CD4-positive, alpha-beta T cell treated with Interleukin-2 at 100 ng/mL for 4 hours (primary cell): Measurements from ENCODE around the gene SNX30.

Source experiments
- DNase-seq: peaks from one replicate; pipeline ENCODE4 v3.0.0-alpha.2; 2020; ENCODE audit warnings: low spot score

SNX30 gene

GRCh38 chr9:112858005-112858404, 107.4 kb downstream of the SNX30 start:
- no peak for DNase-seq

GRCh38 chr9:112858625-112859147, 108.1 kb downstream of the SNX30 start:
- no peak for DNase-seq

- DNase-seq, result no peak
Measured at GRCh38 chr9:112860451-112860850, 109.9 kb downstream of the SNX30 start.

DNA sequence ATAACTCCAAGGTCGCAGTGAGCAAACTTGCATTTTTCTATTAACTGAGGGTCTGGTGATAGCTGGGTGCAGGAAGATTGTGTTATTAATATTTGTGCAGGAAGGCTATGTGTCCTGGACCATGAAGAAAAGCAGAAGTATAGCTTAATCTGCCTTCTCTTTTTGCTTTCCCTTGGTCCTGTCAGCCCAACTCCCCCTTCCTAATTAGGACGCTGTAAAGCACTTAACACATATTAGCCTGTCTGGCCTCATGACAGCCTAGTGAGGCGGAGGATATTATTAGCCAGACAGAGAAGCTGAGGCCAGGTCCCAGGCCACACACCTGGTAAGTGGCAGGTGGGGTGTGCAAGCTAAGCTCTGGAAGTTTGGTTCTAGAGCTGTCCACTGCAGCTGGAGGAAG, 110.6 kb downstream of the SNX30 start:
- no peak for DNase-seq

DNA sequence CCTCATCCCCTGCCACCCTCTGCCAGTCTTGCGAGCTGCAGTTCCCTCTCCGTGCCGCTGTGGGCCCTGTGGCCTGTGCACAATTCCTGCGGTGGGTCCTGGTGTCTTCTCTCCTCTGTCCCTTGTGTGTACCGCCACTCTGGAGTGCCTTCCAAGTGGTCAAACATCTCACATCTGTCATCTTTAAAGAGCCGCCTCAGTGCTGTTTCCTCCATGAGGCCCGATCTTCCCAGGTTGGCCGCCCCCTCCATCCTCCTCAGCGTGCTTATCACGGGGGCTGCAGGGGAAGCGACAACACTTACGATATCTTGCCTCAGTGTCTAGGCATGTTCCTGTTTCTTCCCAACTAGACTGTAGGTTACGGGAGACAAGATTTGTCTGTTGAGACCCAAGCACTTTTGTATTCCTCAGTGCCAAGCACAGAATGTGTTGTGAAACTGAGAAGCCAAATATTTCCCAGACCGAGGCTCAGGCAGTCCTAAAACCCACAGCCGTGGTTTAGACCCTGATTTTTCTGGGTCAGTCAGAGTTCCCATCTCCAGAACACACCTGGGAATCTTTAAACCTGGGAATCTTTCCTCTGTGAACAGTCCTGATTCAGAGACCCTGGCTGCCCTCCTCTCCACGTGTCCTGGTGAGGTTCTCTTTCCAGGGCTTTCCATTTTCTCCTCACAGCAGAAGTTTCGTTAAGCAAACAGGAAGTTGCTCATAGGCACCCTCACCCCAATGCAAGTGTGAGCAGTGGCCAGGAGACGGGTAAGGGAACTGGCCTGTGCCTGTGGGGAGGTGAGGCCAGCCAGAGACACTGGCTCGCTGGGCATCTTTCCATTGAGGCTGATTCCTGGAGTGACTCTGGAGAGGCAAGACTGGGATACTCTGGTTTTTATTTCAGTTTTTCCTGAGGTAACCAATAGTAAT, 111.3 kb downstream of the SNX30 start:
- no peak for DNase-seq

DNA sequence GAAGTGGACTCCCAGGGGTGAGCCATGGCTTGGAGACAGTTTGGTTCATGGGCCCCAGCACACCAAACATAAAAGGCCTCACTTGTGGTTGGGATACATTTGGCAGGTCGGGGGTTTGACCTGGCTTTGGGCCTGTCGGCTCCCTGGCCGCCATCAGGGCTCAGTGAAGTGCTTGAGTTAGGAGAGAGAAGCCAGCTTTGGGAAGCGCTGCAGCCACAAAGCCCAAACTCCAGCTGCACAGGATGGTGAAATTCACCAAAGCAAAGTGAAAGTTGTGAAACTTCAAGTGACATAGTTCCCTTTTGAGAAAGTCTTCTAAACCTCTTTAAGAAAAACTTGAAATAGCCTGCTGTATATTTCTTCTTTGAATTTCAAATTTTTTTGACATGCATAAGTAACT, 112.7 kb downstream of the SNX30 start:
- DNase-seq, result no peak

- no peak for DNase-seq
Measured at GRCh38 chr9:112863746-112864145, 113.2 kb downstream of the SNX30 start.

DNA sequence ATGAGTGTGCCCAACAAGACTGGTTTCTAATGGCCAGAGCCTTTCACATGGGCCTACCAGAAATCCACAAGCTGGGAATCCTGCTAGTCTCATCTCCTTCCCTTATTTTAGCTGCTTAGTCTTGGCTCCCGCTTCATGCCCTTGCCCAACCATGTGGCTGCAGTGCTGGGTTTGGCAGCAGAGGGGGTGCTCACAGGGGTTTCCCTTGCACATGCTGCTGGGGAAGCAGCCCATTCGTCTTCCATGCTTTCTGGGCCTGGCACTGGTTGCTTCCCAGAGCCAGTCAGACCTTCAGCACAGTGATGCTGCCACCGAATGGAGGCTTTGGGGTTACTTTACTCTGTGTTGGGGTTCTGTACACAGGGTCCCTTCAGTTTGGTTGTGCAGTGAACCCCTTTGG, 113.8 kb downstream of the SNX30 start:
- no peak for DNase-seq

DNA sequence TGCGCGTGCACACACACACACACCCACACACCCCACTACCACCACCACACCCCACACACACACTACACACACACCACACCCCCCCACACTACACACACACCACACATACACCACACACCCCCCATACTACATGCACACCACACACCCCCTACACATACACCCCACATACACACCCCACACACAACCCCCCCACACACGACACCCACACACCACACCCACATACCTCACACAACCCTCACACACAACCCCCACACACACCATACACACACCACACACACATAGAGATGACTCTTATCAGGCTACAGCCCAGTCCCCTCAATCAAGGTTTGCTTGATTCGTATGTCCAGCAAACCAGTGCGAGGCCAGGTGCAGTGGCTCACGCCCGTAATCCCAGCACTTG, 114.4 kb downstream of the SNX30 start:
- no peak for DNase-seq

- DNase-seq, result no peak
Measured at GRCh38 chr9:112866662-112867274, 116.2 kb downstream of the SNX30 start.

DNA sequence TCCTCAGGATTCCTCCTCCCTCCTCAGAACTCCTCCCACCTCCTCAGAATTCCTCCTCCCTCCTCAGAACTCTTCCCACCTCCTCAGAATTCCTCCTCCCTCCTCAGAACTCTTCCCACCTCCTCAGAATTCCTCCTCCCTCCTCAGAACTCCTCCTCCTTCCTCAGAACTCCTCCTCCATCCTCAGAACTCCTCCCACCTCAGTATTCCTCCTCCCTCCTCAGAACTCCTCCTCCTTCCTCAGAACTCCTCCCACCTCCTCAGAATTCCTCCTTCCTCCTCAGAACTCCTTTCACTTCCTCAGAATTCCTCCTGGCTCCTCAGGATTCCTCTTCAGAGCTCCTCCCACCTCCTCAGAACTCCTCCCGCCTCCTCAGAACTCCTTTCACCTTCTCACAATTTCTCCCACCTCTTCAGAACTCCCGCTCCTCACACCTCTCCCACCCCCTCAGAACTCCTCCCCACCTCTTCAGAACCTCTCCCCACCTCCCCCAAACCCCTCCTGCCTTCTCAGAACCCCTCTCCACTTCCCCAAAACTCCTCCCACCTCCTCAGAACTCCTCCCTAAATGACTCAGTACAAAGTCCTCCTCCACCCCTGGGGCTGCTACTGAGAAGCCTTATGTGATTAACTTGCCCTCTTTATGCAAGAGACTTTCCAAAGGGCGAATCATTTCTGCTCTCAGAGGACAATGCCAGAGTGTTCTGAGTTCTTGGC, 116.9 kb downstream of the SNX30 start:
- no peak for DNase-seq

DNA sequence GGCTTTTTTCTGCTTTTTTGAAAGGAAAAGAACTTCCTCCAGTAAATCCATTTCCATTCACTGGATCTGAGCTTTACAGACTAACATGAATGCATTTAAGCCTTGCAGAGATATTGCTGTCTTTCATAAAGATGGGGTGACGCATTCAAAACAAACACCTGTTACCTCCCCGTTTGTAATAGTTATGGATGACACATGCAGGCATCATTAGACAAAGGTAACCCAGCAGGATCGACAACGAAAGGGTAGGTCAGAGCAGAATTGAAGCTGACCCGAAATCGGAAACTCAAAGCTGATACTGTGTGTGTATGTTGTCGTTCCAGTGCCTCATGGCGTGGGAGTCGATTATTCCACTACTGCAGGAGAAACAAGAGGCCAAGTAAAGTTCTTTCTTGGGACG, 117.9 kb downstream of the SNX30 start:
- no peak for DNase-seq

- no peak for DNase-seq
Measured at GRCh38 chr9:112869041-112869529, 118.5 kb downstream of the SNX30 start.

GRCh38 chr9:112869917-112870316, 119.4 kb downstream of the SNX30 start:
- DNase-seq, result no peak

GRCh38 chr9:112870556-112870955, 120.0 kb downstream of the SNX30 start:
- DNase-seq, result no peak

- no peak for DNase-seq
Measured at GRCh38 chr9:112872019-112872418, 121.5 kb downstream of the SNX30 start.

GRCh38 chr9:112873773-112874405, 123.3 kb downstream of the SNX30 start:
- no peak for DNase-seq

DNA sequence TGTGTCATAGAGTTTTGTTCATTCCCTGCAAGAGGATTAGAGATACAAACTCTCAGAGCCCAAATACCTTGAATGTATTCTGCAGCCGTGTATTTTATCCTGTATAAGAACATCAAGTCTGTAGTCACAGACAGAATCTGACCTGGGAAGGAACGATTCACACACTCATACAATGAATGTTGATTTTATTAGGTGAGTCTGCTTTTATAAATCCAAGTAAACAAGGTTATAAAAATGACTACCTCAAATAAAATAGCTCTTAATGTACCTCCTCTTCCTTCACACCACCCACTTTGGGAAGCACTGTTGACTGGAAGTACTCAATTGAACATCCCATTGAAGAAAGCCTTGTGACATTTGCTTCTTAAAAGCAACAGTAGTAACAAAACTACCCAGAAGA, 128.2 kb downstream of the SNX30 start:
- no peak for DNase-seq

- DNase-seq, result no peak
Measured at GRCh38 chr9:112880650-112881049, 130.1 kb downstream of the SNX30 start.

DNA sequence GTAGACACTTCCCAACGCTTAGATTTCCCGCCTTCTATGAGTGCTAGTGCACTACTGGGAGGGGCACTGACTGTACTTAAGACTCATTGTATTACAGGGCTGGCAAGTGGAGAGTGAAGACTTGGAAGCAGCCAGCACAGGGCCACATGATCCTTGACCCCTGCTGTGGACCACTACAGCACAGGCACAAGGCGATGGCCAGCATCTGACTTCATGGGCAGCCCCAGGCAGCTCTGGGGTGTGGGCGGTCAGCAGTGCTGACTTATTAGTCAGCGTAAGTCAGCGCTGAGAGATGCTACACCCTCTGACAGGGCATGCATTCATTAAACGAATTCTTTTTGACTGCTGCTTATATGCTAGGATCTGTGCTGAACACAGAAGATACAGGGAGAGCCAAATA, 130.8 kb downstream of the SNX30 start:
- no peak for DNase-seq

DNA sequence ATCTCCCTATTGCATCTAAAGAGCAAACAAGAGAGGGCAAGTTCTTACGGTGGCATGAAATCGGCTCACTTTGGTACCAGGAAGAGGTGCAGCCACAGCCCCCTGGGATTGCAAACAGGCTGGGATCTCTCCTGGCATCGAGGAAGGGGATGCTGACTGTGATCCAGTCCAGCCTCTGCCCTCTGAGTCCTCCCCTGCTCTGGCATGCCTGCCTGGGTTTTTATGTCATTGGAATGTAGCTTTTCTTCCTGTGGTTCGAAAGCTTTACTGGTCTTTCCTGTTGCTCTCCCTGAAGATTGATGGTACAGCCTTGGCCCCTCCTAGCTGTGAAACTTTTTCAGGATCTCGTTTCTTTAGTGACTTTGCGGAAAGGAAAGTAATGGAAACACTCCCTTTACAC, 133.5 kb downstream of the SNX30 start:
- no peak for DNase-seq

DNA sequence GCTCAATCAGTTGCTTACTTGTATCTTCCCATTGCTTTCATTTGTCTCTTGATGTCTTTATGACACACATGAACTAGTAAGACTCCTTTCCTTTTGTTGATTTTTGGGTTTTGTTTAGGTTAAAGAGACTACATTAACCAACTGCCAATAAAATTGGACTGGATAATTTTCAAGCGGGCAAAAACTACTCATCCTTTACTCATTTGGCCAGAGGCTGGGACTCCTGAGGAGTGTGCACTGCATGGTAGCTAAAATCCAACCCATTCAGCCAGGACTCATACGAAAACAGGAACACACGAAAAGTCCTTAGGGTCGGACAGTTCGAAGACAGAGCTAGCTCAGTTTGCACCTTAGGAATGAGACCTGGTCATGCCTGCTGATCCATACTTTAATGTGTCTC, 134.2 kb downstream of the SNX30 start:
- DNase-seq, result no peak
